HEK293T (cell line): ENCODE measurements around the gene TEDC2.

Source experiments
- BHLHE40 ChIP-seq: fragments of 450-650 bp; IDR thresholded peaks from 2 replicates; pipeline ENCODE4 v1.6.1; 2016; ENCODE audit warnings: mild to moderate bottlenecking, moderate library complexity, borderline replicate concordance
- ELF4 ChIP-seq: fragments of 450-650 bp; IDR thresholded peaks from 2 replicates; pipeline ENCODE4 v1.6.1; 2017; ENCODE audit warnings: antibody characterized with exemption
- FOXA1 ChIP-seq: fragments of 450-650 bp; IDR thresholded peaks from 2 replicates; pipeline ENCODE4 v1.6.1; 2016; ENCODE audit warnings: mild to moderate bottlenecking
- FOXK2 ChIP-seq: fragments of 450-650 bp; IDR thresholded peaks from 2 replicates; pipeline ENCODE4 v1.6.1; 2016; ENCODE audit warnings: mild to moderate bottlenecking
- HDGF ChIP-seq: fragments of 450-650 bp; IDR thresholded peaks from 2 replicates; pipeline ENCODE4 v1.6.1; 2017; ENCODE audit warnings: antibody characterized with exemption, borderline replicate concordance
- LEF1 ChIP-seq: fragments of 450-650 bp; IDR thresholded peaks from 2 replicates; pipeline ENCODE4 v1.6.1; 2017; ENCODE audit warnings: mild to moderate bottlenecking, borderline replicate concordance
- SP1 ChIP-seq: fragments of 450-650 bp; IDR thresholded peaks from 2 replicates; pipeline ENCODE4 v1.6.1; 2017
- SUZ12 ChIP-seq: fragments of 450-650 bp; IDR thresholded peaks from 2 replicates; pipeline ENCODE4 v1.6.1; 2016; ENCODE audit warnings: mild to moderate bottlenecking
- ZNF384 ChIP-seq: fragments of 450-650 bp; IDR thresholded peaks from 2 replicates; pipeline ENCODE4 v1.6.1; 2016

GRCh38 chr16:2425008-2425518 lies 34.8 kb upstream of the TEDC2 start:
- TF ChIP-seq SUZ12, result no peak
- no peak for TF ChIP-seq SP1
- TF ChIP-seq FOXK2, result no peak
- TF ChIP-seq ZNF384, result no peak
- TF ChIP-seq HDGF, result no peak
- TF ChIP-seq LEF1, result no peak
- TF ChIP-seq FOXA1, result no peak
- no peak for TF ChIP-seq BHLHE40
- TF ChIP-seq ELF4, result no peak
